ENCODE results near the gene LRRC7.

LRRC7 gene

DNA sequence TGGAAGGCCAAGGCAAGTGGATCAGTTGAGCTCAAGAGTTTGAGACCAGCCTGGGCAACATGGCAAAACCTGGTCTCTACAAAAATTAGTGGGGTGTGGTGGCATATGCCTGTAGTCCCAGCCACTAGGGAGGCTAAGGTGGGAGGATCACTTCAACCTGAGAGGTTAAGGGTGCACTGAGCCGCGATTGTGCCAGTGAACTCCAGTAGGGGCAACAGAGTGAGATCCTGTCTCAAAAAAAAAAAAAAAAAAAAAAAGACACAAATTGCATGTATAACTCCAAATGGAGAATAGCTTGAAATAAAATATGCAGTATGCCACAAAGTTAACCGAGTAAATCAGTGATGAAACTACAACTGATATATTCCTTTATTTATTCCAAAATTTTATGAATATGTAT is 586.0 kb downstream of the LRRC7 start:
- DNase-seq (ENCODE audit: extremely low read depth in 1 of 2, low read depth in 1 of 2): no peak

GRCh38 chr1:70156529-70157120 is 588.9 kb downstream of the LRRC7 start:
- DNase-seq (ENCODE audit: extremely low read depth in 1 of 2, low read depth in 1 of 2): peak in 1 of 2 donors; percentile 5

- no peak for DNase-seq (ENCODE audit: extremely low read depth in 1 of 2, low read depth in 1 of 2)
Observed at GRCh38 chr1:70164350-70164749, 596.6 kb downstream of the LRRC7 start.

GRCh38 chr1:70168283-70168682 is 600.6 kb downstream of the LRRC7 start:
- no peak for DNase-seq (ENCODE audit: extremely low read depth in 1 of 2, low read depth in 1 of 2)

GRCh38 chr1:70169018-70169839 is 601.5 kb downstream of the LRRC7 start:
- DNase-seq (ENCODE audit: extremely low read depth in 1 of 2, low read depth in 1 of 2): no peak

DNA sequence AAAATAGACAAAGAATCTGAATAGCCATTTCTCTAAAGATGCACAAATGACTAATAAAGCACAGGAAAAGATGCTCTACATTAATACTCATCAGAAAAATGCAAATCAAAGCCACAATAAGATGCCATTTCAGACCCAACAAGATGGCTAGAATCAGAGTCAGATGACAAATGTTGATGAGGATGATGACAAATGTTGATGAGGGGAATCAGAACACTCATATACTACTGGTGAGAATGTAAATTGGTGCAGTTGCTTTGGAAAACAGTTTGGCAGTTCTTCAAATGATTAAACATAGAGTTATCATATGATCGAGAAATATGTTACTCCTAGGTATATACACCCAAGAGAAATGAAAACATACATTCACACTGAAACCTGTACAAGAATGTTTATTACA is 603.8 kb downstream of the LRRC7 start:
- DNase-seq (ENCODE audit: extremely low read depth in 1 of 2, low read depth in 1 of 2): no peak
